Measurements from ENCODE around the gene SMCO2. TPM values are rescaled to one million over a fixed set of nuclear protein-coding genes. Genes with fewer than 3 reads are reported as not detected.

Gene SMCO2
- total RNA-seq, 1 experiment from 2014 or later = 0.36 TPM

- peak; percentile 1 for ATAC-seq
- no TSS peak for BruUV-seq (replicated peaks)
- H3K27ac ChIP-seq (ENCODE audit: low read length) = peak overlapping the region; percentile 93
- intact Hi-C loops (cut with micrococcal nuclease; ENCODE audit: unreplicated experiment) = no loop called here
- no peaks in the 10 kb centered on the region for H3K36me3 ChIP-seq (ENCODE audit: control insufficient read depth, insufficient read depth, low read length)
- no peak for DNase-seq (ENCODE audit: low read depth, low spot score)
- TF ChIP-seq TCF7L2 (IDR thresholded peaks at IDR 0.05; ENCODE audit: low read depth, low read length) (no peak), REST (IDR thresholded peaks at IDR 0.05; ENCODE audit: insufficient read depth in 1 of 2, low read depth in 2 of 2, low read length in 1 of 2) (no peak), SIN3A (IDR thresholded peaks at IDR 0.05; ENCODE audit: borderline replicate concordance, insufficient read depth, low read depth, low read length) (no peak), POLR2AphosphoS5 (IDR thresholded peaks at IDR 0.05; ENCODE audit: low read depth, low read length) (no peak), CTCF (IDR thresholded peaks at IDR 0.05) (no peak)
- POLR2A ChIA-PET = no interaction called here
- no peaks in the 10 kb centered on the region for H3K27me3 ChIP-seq (ENCODE audit: control insufficient read depth, insufficient read depth, low read length)
- H3K4me3 ChIP-seq (ENCODE audit: low read depth in 2 of 2, low read length in 2 of 2) = peak overlapping the region; percentile 68 to 87
- H3K9me3 ChIP-seq (ENCODE audit: control insufficient read depth, insufficient read depth, low read depth, low read length) = no peaks in the 10 kb centered on the region
- CTCF ChIA-PET = no interaction called here
- H3K4me1 ChIP-seq (ENCODE audit: control insufficient read depth, insufficient read depth, low read length) = peaks cover 13% of the 10 kb centered on the region
- in situ Hi-C loops (cut with HindIII; ENCODE audit: low pct_unique_long_range_greater_than_20kb, low sequenced_read_pairs) = no loop called here
Observed at GRCh38 chr12:27523305-27523641, 76.7 kb downstream of the SMCO2 start.

- BruUV-seq (replicated peaks) = TSS peak; percentile 97
- in situ Hi-C loops (cut with HindIII; ENCODE audit: low pct_unique_long_range_greater_than_20kb, low sequenced_read_pairs) (no loop called here), intact Hi-C loops (cut with micrococcal nuclease; ENCODE audit: unreplicated experiment) (loop anchor here (2.0 kb wide), 1 partner anchor 29 kb away; no protein-coding TSS in a partner anchor)
- Histone ChIP-seq H3K27me3 (ENCODE audit: control insufficient read depth, insufficient read depth, low read length) (no peaks in the 10 kb centered on the region), H3K9me3 (ENCODE audit: control insufficient read depth, insufficient read depth, low read depth, low read length) (no peaks in the 10 kb centered on the region), H3K4me3 (ENCODE audit: low read depth in 2 of 2, low read length in 2 of 2) (peak within 1 kb of the TSS; percentile 68 to 87), H3K36me3 (ENCODE audit: control insufficient read depth, insufficient read depth, low read length) (no peaks in the 10 kb centered on the region), H3K4me1 (ENCODE audit: control insufficient read depth, insufficient read depth, low read length) (peaks cover 13% of the 10 kb centered on the region), H3K27ac (ENCODE audit: low read length) (peak within 1 kb of the TSS; percentile 93)
- POLR2A ChIA-PET = interaction anchor here (0.6 to 1.0 kb wide), 2 partner anchors 10 to 38 kb away, joined by 3 to 5 read pairs; no protein-coding TSS in a partner anchor
- ATAC-seq = peak; percentile 98
- DNase-seq (ENCODE audit: low read depth, low spot score) = peak; percentile 99
- TF ChIP-seq TCF7L2 (IDR thresholded peaks at IDR 0.05; ENCODE audit: low read depth, low read length) = no peak
- peak; percentile 66; the same call in 1 of the 2 replicates for TF ChIP-seq SIN3A (IDR thresholded peaks at IDR 0.05; ENCODE audit: borderline replicate concordance, insufficient read depth, low read depth, low read length)
- TF ChIP-seq POLR2AphosphoS5 (IDR thresholded peaks at IDR 0.05; ENCODE audit: low read depth, low read length) = peak; percentile 84
- TF ChIP-seq CTCF (IDR thresholded peaks at IDR 0.05) = peak; percentile 53
- TF ChIP-seq REST (IDR thresholded peaks at IDR 0.05; ENCODE audit: insufficient read depth in 1 of 2, low read depth in 2 of 2, low read length in 1 of 2) = 0 out of 4 replicates have a peak, but pooled peaks of 1 of the 2 experiments have one; percentile 31
- CTCF ChIA-PET = interaction anchor here (0.7 to 1.4 kb wide), 3 partner anchors 21 to 91 kb away, joined by 3 to 14 read pairs (median 3); no protein-coding TSS in a partner anchor
Observed at GRCh38 chr12:27523642-27524493, 77.3 kb downstream of the SMCO2 start, which contains the start of gene PPFIBP1. PPFIBP1 (plus strand) TSS chr12:27524206; CDS start chr12:27633397, 109,191 bp downstream.

All from Panc1 (cell line).